Tibial nerve (tissue), 3 donors: ENCODE measurements around the gene LRRC4C.

Source experiments
- CTCF ChIP-seq, 5 experiments: fragments of 200-600 bp in 3 of 5; fragments of 450-650 bp in 2 of 5; sonication (generic) in 3 of 5; IDR thresholded peaks; one replicate each; pipeline ENCODE4 v1.5.1; 2016 to 2019; ENCODE audit warnings: antibody characterized with exemption in 5 of 5, mild to moderate bottlenecking in 3 of 5, moderate library complexity in 2 of 5
- POLR2A ChIP-seq, 2 donors: fragments of 450-650 bp; IDR thresholded peaks; one replicate each; pipeline ENCODE4 v1.6.1; 2017; ENCODE audit warnings: antibody characterized with exemption in 2 of 2, mild to moderate bottlenecking in 2 of 2, moderate library complexity in 2 of 2

GRCh38 chr11:40204228-40204627 is 1255.2 kb downstream of the LRRC4C start:
- TF ChIP-seq POLR2A (IDR thresholded peaks at IDR 0.05) (no peak), CTCF (IDR thresholded peaks at IDR 0.05) (no peak)
